ENCODE data around the gene CLPSL1.

Gene CLPSL1

DNA sequence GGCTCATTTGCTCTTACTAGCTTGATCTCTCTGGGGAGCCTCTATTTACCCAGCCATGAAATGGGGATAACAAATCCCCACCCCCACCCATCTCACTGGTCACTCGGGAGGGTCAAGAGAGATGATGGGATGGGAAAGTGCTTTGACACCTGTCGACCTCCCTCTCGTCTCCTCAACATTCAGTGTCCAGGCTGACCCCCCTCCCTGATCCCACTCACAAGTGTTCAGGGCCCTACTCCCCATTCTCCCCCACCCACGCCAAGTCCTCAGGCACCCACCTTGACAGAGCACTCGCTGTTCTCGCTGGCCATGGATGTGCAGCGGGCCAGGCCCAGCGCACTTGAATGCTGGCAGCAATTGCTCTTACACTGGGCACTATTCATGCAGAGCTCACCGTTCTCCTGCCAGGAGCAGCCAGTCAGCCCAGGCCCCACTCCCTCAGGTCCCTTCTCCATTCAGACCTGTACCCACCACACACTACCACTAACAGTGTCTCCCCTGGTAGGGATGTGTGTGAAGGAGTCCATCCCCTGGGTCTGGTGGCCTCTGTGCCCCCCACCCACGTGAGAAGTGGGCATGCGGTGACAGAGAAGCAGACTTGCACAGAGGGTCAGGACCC lies 14.7 kb downstream of the CLPSL1 start:
- DNase-seq (ENCODE audit: low spot score), result no peak

- DNase-seq (ENCODE audit: low spot score), result no peak
Observed at GRCh38 chr6:35796236-35796635, 15.4 kb downstream of the CLPSL1 start.

GRCh38 chr6:35797837-35798526 lies 17.2 kb downstream of the CLPSL1 start:
- DNase-seq (ENCODE audit: low spot score), result no peak

DNA sequence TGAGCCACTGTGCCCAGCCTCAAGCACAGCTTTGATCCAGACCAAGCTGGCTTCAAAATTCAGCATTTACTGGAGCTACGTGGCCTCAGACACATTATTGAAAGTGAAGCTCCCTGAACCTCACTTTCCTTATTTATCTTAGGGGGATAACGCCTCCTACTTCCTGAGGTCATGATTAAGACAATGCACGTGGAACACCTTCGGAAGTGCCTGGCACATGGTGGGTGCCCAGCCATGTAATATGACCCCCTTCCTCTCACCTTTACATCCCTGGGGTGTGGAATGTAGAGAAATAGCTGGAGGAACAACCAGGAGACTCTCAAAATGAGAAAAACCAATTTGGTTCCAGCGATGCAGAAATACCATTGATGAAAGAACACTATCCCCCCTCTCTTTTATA lies 17.9 kb downstream of the CLPSL1 start:
- DNase-seq (ENCODE audit: low spot score), result no peak

GRCh38 chr6:35801148-35801547 lies 20.3 kb downstream of the CLPSL1 start:
- no peak for DNase-seq (ENCODE audit: low spot score)

DNA sequence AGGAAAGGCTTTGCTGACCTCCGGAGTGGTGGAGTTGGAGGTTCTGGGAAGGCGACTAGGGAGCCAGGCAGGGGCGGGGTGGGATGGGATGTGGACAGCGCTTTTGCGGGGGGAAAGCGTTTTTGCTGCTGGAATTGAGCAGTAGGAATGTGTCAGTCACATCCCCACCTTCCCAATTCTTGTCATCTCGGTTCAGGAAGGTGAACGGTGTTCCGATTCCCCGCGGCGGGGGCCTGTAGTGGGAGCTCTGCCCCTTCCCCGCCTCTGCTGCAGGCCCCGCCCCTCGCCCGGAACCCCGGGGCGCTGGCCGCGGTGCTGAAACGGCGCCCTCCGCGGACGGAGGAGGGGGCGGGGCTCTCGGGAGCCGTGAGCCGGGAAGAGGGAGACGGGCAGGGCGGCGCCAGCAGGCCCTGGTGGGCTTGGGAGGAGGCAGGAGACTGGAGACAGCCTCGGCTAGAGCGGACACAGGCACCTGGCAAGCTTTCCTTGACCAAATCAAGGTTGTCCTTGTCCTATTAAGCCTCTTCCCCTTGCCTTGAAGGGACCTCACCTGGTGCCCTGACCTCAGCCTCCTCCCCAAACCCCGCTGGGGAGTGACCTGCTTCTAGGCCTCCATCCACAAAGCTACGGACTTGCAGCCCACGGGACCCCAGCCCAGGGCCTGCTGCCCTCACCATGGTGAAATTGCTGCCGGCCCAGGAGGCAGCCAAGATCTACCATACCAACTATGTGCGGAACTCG lies 24.3 kb downstream of the CLPSL1 start, which contains the start of gene LHFPL5:
Gene LHFPL5, plus strand, starts transcription at position 357 of the 741 bp plus-strand sequence. Its CDS starts 319 bp downstream, at position 676.
- peak; percentile 89 for DNase-seq (ENCODE audit: low spot score)

- DNase-seq (ENCODE audit: low spot score), result no peak
Observed at GRCh38 chr6:35808688-35809087, 27.9 kb downstream of the CLPSL1 start.

DNA sequence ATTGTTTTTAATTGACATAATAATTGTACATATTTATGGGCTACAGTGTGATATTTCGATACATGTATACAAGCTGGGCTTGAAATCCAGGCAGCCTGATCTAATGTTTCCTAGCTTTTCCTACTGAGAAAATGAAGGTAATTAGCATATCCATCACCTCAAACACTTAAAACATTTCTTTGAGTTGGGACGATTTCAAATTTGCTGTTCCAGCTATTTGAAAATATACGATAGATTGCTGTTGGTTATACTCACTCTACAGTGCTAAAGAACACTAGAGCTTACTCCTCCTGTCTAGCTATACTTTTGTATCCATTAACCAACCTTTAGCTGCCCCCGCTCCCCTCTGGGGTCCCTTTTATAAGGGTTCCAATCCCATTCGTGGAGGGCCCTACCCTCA lies 29.0 kb downstream of the CLPSL1 start:
- no peak for DNase-seq (ENCODE audit: low spot score)

DNA sequence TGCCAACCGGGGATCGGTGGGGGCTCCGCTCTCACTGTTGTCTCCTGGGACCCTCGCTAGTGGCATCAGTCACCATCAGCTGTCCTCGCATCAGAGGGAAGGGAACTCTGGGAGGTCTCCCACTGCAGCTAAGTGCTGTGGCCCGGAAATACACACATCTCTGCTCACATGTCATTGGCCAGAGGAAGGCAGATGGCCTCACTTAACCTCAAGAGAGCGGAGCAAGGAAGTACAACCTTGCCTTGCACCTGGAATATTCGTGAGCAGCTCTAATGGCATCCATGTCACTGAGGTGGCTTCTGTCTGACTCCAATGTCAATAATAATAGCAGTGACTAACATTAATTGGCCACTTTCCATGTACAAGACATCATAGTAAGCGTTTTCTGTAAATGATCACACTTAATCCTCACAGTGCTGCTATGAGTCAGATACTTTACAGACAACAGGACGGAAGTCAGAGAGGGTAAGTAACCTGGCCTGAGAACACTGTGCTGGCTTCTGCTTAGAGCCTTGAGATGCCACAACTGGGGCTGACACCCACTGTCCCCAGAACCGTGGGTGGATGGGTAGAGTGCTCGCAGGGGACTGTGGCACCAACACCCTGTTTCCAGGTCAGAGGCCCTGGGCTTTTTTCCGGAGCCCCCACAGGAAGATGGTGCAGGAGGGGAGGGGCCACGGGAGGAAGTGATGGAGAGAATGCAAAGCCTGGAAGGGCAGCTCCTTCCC lies 30.3 kb downstream of the CLPSL1 start:
- no peak for DNase-seq (ENCODE audit: low spot score)

DNA sequence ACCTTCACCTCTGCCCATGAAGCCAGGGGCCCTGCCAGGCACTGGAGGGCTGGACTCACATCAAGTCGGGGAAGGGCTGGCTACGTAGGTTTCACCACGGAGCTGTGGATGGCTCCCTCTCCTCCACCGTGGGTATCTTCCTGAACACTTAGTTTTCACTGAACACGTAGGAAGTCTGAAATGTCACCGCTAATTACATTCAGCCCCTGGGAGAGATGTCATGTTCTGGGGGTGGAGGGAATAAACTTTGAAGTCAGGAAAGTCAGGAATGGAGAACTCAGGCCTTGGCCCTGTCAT lies 30.8 kb downstream of the CLPSL1 start:
- no peak for DNase-seq (ENCODE audit: low spot score)

GRCh38 chr6:35817515-35817914 lies 36.7 kb downstream of the CLPSL1 start:
- no peak for DNase-seq (ENCODE audit: low spot score)

DNA sequence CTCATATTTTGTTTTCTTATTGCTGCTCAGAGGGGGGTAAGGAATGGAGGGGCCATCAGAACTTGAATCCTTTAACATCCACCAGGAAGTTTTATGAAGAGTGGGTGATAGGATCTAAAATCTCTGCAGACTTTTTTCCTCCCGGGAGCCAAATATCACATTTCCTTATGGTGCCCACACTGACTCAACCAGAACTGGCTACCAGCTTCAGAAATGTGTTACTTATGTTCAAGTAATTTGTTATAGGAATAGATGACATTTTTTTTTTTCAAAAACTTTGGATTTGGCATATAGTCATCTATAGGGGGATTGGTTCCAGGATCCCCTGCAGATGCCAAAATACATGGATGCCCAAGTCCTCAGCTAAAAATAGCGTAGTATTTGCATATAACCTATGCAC lies 42.8 kb downstream of the CLPSL1 start:
- DNase-seq (ENCODE audit: low spot score), result no peak

- no peak for DNase-seq (ENCODE audit: low spot score)
Observed at GRCh38 chr6:35824552-35825192, 43.9 kb downstream of the CLPSL1 start.

- DNase-seq (ENCODE audit: low spot score), result no peak
Observed at GRCh38 chr6:35829306-35829705, 48.5 kb downstream of the CLPSL1 start.

GRCh38 chr6:35831257-35832007 lies 50.6 kb downstream of the CLPSL1 start:
- DNase-seq (ENCODE audit: low spot score), result no peak

GRCh38 chr6:35833536-35833935 lies 52.7 kb downstream of the CLPSL1 start:
- DNase-seq (ENCODE audit: low spot score), result no peak
